HG03025 (cell line): Measurements from ENCODE around the gene ATP6V0E2.
"Not testable (repeated sequence)": the region's sequence is repeated elsewhere in the genome, so short reads cannot be mapped to it uniquely, and the experiment has no call there.

Experiments used
- ATAC-seq: cut with Tn5 transposase; IDR thresholded peaks from one replicate; pipeline ENCODE4 v1.9.1; 2021; ENCODE audit warnings: mild to moderate bottlenecking, moderate library complexity; ENCODE audit not compliant: unreplicated experiment, low FRiP score

Gene ATP6V0E2

GRCh38 chr7:149873074-149873969 is at the start of gene ATP6V0E2:
TSS of gene ATP6V0E2 (plus strand) at chr7:149873969. CDS start at chr7:149874066, 97 bp downstream.
- ATAC-seq, result peak; percentile 94

GRCh38 chr7:149824301-149824741 is 49.4 kb upstream of the ATP6V0E2 start:
- no peak for ATAC-seq

GRCh38 chr7:149824748-149825566 is 48.8 kb upstream of the ATP6V0E2 start:
- ATAC-seq, result no peak

- ATAC-seq, result no peak
These were observed 48.0 kb upstream of the ATP6V0E2 start for GRCh38 chr7:149825567-149826343.

- ATAC-seq, result no peak
These were observed 47.3 kb upstream of the ATP6V0E2 start for GRCh38 chr7:149826344-149827088.

GRCh38 chr7:149827089-149827981 is 46.4 kb upstream of the ATP6V0E2 start:
- no peak for ATAC-seq

GRCh38 chr7:149828357-149829309 is 45.1 kb upstream of the ATP6V0E2 start:
- no peak for ATAC-seq

- not testable (repeated sequence) for ATAC-seq
These were observed 43.2 kb upstream of the ATP6V0E2 start for GRCh38 chr7:149830527-149830926.

GRCh38 chr7:149830997-149831740 is 42.6 kb upstream of the ATP6V0E2 start:
- no peak for ATAC-seq

GRCh38 chr7:149831741-149832219 is 42.0 kb upstream of the ATP6V0E2 start:
- ATAC-seq, result no peak

GRCh38 chr7:149832332-149833041 is 41.3 kb upstream of the ATP6V0E2 start:
- no peak for ATAC-seq

GRCh38 chr7:149833495-149834130 is 40.2 kb upstream of the ATP6V0E2 start:
- no peak for ATAC-seq

- ATAC-seq, result no peak
These were observed 39.2 kb upstream of the ATP6V0E2 start for GRCh38 chr7:149834601-149835000.

GRCh38 chr7:149836434-149836833 is 37.3 kb upstream of the ATP6V0E2 start:
- ATAC-seq, result no peak

- no peak for ATAC-seq
These were observed 36.1 kb upstream of the ATP6V0E2 start for GRCh38 chr7:149837564-149838223.
